Vagina (tissue), 2 donors: Measurements from ENCODE around the gene MBD5. TPM values are rescaled to one million over a fixed set of nuclear protein-coding genes. Genes with fewer than 3 reads are reported as not detected.

Source experiments
- DNase-seq, 2 donors: peaks; one replicate each; pipeline ENCODE4 v3.0.0-alpha.2; 2017; ENCODE audit errors: extremely low spot score in 2 of 2
- H3K27ac ChIP-seq: fragments of 200-600 bp; sonication (generic); one replicate; pipeline ENCODE4 v1.5.1; 2019
- H3K27me3 ChIP-seq: fragments of 200-600 bp; sonication (generic); one replicate; pipeline ENCODE4 v1.5.1; 2019
- H3K36me3 ChIP-seq, 2 donors: fragments of 200-600 bp; sonication (generic); one replicate each; pipeline ENCODE4 v1.5.1; 2017 to 2019
- H3K4me1 ChIP-seq: fragments of 200-600 bp; sonication (generic); one replicate; pipeline ENCODE4 v1.5.1; 2019
- H3K4me3 ChIP-seq, 2 donors: fragments of 200-600 bp; sonication (generic); 1 replicate in 1 of 2; 2 replicates in 1 of 2; pipeline ENCODE4 v1.5.1; 2016 to 2019
- H3K9me3 ChIP-seq: fragments of 200-600 bp; sonication (generic); one replicate; pipeline ENCODE4 v1.5.1; 2019
- POLR2A ChIP-seq, 2 donors: fragments of 450-650 bp; IDR thresholded peaks; one replicate each; pipeline ENCODE4 v1.6.1; 2017; ENCODE audit warnings: antibody characterized with exemption in 2 of 2, mild to moderate bottlenecking in 2 of 2, moderate library complexity in 2 of 2
- POLR2AphosphoS5 ChIP-seq, 2 donors: sonication (generic); formaldehyde crosslinking; IDR thresholded peaks; one replicate each; pipeline ENCODE4 v1.9.0; 2017; ENCODE audit warnings: antibody characterized with exemption in 2 of 2, mild to moderate bottlenecking in 2 of 2, low read depth in 1 of 2; ENCODE audit not compliant: insufficient read depth in 1 of 2
- intact Hi-C: fragments of 100-400 bp; cut with DNase I; formaldehyde crosslinking; loops from one replicate; pipeline ENCODE4 v1.15.1; 2023
- total RNA-seq: library from RNA; depleted of rRNA; stranded (reverse); fragments of >200 nt; gene quantifications from one replicate; pipeline ENCODE4 v1.2.3, GENCODE V29; 2016
- TF ChIP-seq, protein P1 (sequence below), 3 experiments: fragments of 450-650 bp in 2 of 3; fragments of 200-600 bp in 1 of 3; sonication (generic) in 1 of 3; IDR thresholded peaks; one replicate each; pipeline ENCODE4 v1.5.1; 2017 to 2019; ENCODE audit warnings: antibody characterized with exemption in 3 of 3, mild to moderate bottlenecking in 2 of 3, moderate library complexity in 2 of 3

The MBD5 gene
- total RNA-seq, 1 donor from 2014 or later: 32.7 TPM

- Histone ChIP-seq H3K4me3 (no peak overlapping the region), H3K4me1 (no peaks in the 10 kb centered on the region), H3K27ac (no peak overlapping the region), H3K9me3 (no peaks in the 10 kb centered on the region), H3K27me3 (no peaks in the 10 kb centered on the region), H3K36me3 (no peaks in the 10 kb centered on the region)
- TF ChIP-seq POLR2A (IDR thresholded peaks at IDR 0.05) (no peak), POLR2AphosphoS5 (IDR thresholded peaks at IDR 0.05; ENCODE audit: insufficient read depth in 1 of 2, low read depth in 1 of 2) (no peak)
- TF ChIP-seq, protein P1, sequence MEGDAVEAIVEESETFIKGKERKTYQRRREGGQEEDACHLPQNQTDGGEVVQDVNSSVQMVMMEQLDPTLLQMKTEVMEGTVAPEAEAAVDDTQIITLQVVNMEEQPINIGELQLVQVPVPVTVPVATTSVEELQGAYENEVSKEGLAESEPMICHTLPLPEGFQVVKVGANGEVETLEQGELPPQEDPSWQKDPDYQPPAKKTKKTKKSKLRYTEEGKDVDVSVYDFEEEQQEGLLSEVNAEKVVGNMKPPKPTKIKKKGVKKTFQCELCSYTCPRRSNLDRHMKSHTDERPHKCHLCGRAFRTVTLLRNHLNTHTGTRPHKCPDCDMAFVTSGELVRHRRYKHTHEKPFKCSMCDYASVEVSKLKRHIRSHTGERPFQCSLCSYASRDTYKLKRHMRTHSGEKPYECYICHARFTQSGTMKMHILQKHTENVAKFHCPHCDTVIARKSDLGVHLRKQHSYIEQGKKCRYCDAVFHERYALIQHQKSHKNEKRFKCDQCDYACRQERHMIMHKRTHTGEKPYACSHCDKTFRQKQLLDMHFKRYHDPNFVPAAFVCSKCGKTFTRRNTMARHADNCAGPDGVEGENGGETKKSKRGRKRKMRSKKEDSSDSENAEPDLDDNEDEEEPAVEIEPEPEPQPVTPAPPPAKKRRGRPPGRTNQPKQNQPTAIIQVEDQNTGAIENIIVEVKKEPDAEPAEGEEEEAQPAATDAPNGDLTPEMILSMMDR (IDR thresholded peaks at IDR 0.05): no peak
- no peak for DNase-seq
- intact Hi-C loops: no loop called here
These were observed 236.4 kb downstream of the MBD5 start for GRCh38 chr2:148257276-148257675.

GRCh38 chr2:148258124-148258523 lies 237.2 kb downstream of the MBD5 start:
- no peaks in the 10 kb centered on the region for H3K36me3 ChIP-seq
- TF ChIP-seq POLR2AphosphoS5 (IDR thresholded peaks at IDR 0.05; ENCODE audit: insufficient read depth in 1 of 2, low read depth in 1 of 2) (no peak), POLR2A (IDR thresholded peaks at IDR 0.05) (no peak)
- TF ChIP-seq, protein P1 (IDR thresholded peaks at IDR 0.05): no peak
- no peak overlapping the region for H3K4me3 ChIP-seq
- no peak for DNase-seq
- no peak overlapping the region for H3K27ac ChIP-seq
- intact Hi-C loops: no loop called here
- no peaks in the 10 kb centered on the region for H3K27me3 ChIP-seq
- H3K4me1 ChIP-seq: no peaks in the 10 kb centered on the region
- H3K9me3 ChIP-seq: no peaks in the 10 kb centered on the region

DNA sequence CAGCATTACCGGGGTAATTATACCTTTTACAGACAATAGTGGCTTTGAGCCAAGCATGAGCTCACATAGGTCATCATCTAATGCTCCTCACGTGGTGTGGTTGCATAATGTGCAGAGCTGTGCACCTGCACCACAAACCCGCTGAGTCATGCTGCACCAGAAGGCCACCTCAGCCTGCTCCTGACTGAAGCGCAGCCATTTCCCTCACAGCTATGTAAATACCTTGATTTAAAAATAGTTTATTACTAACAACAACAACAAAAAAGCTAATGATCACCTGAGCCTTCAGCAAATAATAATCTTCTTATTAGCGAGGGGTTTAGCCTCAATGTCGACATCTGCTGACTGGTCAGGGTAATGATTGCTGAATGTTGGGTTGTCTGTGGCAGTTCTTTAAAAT lies 238.8 kb downstream of the MBD5 start:
- Histone ChIP-seq H3K36me3 (no peaks in the 10 kb centered on the region), H3K27me3 (no peaks in the 10 kb centered on the region), H3K4me3 (no peak overlapping the region), H3K27ac (no peak overlapping the region), H3K4me1 (no peaks in the 10 kb centered on the region), H3K9me3 (no peaks in the 10 kb centered on the region)
- TF ChIP-seq, protein P1 (IDR thresholded peaks at IDR 0.05): no peak
- no peak for DNase-seq
- intact Hi-C loops: no loop called here

- H3K9me3 ChIP-seq: no peaks in the 10 kb centered on the region
- no peaks in the 10 kb centered on the region for H3K36me3 ChIP-seq
- TF ChIP-seq POLR2A (IDR thresholded peaks at IDR 0.05) (no peak), POLR2AphosphoS5 (IDR thresholded peaks at IDR 0.05; ENCODE audit: insufficient read depth in 1 of 2, low read depth in 1 of 2) (no peak)
- TF ChIP-seq, protein P1 (IDR thresholded peaks at IDR 0.05): no peak
- no peaks in the 10 kb centered on the region for H3K27me3 ChIP-seq
- no peak for DNase-seq
- intact Hi-C loops: no loop called here
- no peaks in the 10 kb centered on the region for H3K4me1 ChIP-seq
- H3K4me3 ChIP-seq: no peak overlapping the region
- no peak overlapping the region for H3K27ac ChIP-seq
These were observed 243.0 kb downstream of the MBD5 start for GRCh38 chr2:148263890-148264289.

- Histone ChIP-seq H3K4me3 (no peak overlapping the region), H3K9me3 (no peaks in the 10 kb centered on the region), H3K4me1 (no peaks in the 10 kb centered on the region), H3K27ac (no peak overlapping the region), H3K27me3 (no peaks in the 10 kb centered on the region), H3K36me3 (no peaks in the 10 kb centered on the region)
- no peak for TF ChIP-seq POLR2AphosphoS5 (IDR thresholded peaks at IDR 0.05; ENCODE audit: insufficient read depth in 1 of 2, low read depth in 1 of 2)
- TF ChIP-seq POLR2A (IDR thresholded peaks at IDR 0.05): no peak
- TF ChIP-seq, protein P1 (IDR thresholded peaks at IDR 0.05): no peak
- intact Hi-C loops: no loop called here
- no peak for DNase-seq
These were observed 252.3 kb downstream of the MBD5 start for GRCh38 chr2:148273158-148273691.
